Mucosa of rectum (tissue), 2 donors: ENCODE measurements around the gene IRAK3.
A peak's percentile ranks its signal among the peaks of the same experiment; 100 is the strongest.

Experiments
- H3K27ac ChIP-seq, 2 donors: one replicate each; pipeline ENCODE4 v1.7.0; 2013; ENCODE audit warnings: inconsistent platforms in 2 of 2, low read depth in 2 of 2, low read length in 2 of 2
- H3K27me3 ChIP-seq, 2 donors: one replicate each; pipeline ENCODE4 v1.7.0; 2013; ENCODE audit warnings: low read length in 2 of 2; ENCODE audit not compliant: control insufficient read depth in 2 of 2, insufficient read depth in 2 of 2
- H3K36me3 ChIP-seq, 2 donors: one replicate each; pipeline ENCODE4 v1.7.0; 2013; ENCODE audit warnings: low read length in 2 of 2; ENCODE audit not compliant: control insufficient read depth in 2 of 2, insufficient read depth in 2 of 2
- H3K4me1 ChIP-seq, 2 donors: one replicate each; pipeline ENCODE4 v1.7.0; 2013; ENCODE audit warnings: low read length in 2 of 2, mild to moderate bottlenecking in 1 of 2; ENCODE audit not compliant: control insufficient read depth in 2 of 2, insufficient read depth in 2 of 2
- H3K4me3 ChIP-seq, 2 donors: one replicate each; pipeline ENCODE4 v1.7.0; 2013; ENCODE audit warnings: low read length in 2 of 2
- H3K9ac ChIP-seq, 2 donors: one replicate each; pipeline ENCODE4 v1.7.0; 2013; ENCODE audit warnings: low read length in 2 of 2, low read depth in 1 of 2, mild to moderate bottlenecking in 1 of 2
- H3K9me3 ChIP-seq, 2 donors: one replicate each; pipeline ENCODE4 v1.7.0; 2013; ENCODE audit warnings: low read length in 2 of 2; ENCODE audit not compliant: control insufficient read depth in 2 of 2
- donor health status: healthy.
- donor health status: Normal muscosa, but diverticular disease.

The IRAK3 gene, protein sequence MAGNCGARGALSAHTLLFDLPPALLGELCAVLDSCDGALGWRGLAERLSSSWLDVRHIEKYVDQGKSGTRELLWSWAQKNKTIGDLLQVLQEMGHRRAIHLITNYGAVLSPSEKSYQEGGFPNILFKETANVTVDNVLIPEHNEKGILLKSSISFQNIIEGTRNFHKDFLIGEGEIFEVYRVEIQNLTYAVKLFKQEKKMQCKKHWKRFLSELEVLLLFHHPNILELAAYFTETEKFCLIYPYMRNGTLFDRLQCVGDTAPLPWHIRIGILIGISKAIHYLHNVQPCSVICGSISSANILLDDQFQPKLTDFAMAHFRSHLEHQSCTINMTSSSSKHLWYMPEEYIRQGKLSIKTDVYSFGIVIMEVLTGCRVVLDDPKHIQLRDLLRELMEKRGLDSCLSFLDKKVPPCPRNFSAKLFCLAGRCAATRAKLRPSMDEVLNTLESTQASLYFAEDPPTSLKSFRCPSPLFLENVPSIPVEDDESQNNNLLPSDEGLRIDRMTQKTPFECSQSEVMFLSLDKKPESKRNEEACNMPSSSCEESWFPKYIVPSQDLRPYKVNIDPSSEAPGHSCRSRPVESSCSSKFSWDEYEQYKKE

DNA sequence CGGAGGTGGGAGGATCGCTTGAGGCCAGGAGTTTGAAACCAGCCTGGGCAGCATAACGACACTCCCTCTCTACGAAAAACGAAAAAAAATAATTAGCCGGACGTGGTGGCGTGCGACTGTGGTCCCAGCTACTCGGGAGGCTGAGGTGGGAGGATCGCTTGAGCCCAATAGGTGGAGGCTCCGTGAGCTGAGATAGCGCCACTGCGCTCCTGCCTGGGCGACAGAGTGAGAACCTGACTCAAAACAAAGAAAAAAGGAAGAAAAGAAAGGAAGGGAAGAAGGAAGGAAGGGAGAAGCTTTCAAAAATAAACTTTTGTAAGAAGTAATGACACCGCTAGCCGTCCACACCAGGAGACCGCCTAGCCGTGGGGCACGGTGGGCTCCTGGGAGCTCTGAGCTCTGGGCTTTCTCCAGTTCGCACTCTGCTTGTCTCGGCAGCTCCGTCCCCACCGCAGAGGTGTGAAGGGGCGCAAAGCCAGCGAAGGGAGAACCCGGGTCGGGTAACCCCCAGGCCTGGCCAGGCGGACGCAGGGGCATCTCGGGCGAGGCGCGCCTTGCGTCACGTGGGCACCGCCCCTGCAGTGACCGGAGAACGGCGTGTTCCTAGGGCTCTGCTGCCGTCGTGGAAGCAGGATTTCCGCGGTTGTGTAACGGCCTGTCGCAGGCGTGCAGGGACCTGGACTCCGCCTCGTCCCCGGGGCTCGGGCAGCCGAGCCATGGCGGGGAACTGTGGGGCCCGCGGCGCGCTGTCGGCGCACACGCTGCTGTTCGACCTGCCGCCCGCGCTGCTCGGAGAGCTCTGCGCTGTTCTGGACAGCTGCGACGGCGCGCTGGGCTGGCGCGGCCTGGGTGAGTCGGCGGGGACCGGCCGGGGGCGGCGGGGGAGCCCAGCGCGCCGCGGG, at the start of gene IRAK3:
TSS of gene IRAK3 (plus strand) at position 631 of the 902 bp plus-strand sequence. CDS start at position 717, 86 bp downstream.
- Histone ChIP-seq H3K9ac (peak within 1 kb of the TSS; percentile 55 to 66), H3K27ac (peak within 1 kb of the TSS; percentile 65 to 79), H3K36me3 (no peaks in the 10 kb centered on the region), H3K4me1 (peaks cover 0 to 7% of the 10 kb centered on the region in 2 donors), H3K9me3 (no peaks in the 10 kb centered on the region), H3K27me3 (no peaks in the 10 kb centered on the region), H3K4me3 (peak within 1 kb of the TSS; percentile 52 to 67)

- no peaks in the 10 kb centered on the region for H3K4me1 ChIP-seq
- no peak overlapping the region for H3K27ac ChIP-seq
- H3K9me3 ChIP-seq = peaks cover 5 to 10% of the 10 kb centered on the region in 2 donors
- H3K9ac ChIP-seq = no peak overlapping the region
- no peaks in the 10 kb centered on the region for H3K27me3 ChIP-seq
- no peak overlapping the region for H3K4me3 ChIP-seq
- H3K36me3 ChIP-seq = peaks cover 48 to 59% of the 10 kb centered on the region in 2 donors
These were observed 49.7 kb upstream of the IRAK3 start for GRCh38 chr12:66139328-66139727.

GRCh38 chr12:66140731-66141130, 48.3 kb upstream of the IRAK3 start:
- Histone ChIP-seq H3K9ac (no peak overlapping the region), H3K36me3 (peaks cover 48 to 61% of the 10 kb centered on the region in 2 donors), H3K27ac (no peak overlapping the region), H3K9me3 (peaks cover 5 to 10% of the 10 kb centered on the region in 2 donors), H3K27me3 (no peaks in the 10 kb centered on the region), H3K4me3 (no peak overlapping the region), H3K4me1 (peaks cover 0 to 3% of the 10 kb centered on the region in 2 donors)

DNA sequence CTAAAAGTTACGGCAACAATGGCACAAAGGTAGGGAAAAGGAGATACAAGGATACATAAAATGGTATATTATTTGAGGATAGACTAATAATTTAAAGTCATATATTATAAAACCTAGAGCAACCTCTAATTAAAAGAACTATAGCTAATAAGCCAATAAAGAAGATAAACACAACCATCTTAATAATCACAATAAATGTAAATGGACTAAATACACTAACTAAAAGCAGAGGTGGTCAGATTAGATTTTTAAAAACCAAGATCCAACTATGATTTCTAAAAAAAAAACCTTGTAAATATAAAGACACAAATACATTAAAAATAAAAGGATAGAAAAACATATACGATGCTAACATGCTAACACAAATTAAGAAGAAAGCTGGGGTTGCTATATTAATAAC, 47.7 kb upstream of the IRAK3 start:
- H3K4me3 ChIP-seq = no peak overlapping the region
- H3K36me3 ChIP-seq = peaks cover 45 to 59% of the 10 kb centered on the region in 2 donors
- peaks cover 5 to 10% of the 10 kb centered on the region in 2 donors for H3K9me3 ChIP-seq
- no peak overlapping the region for H3K9ac ChIP-seq
- no peak overlapping the region for H3K27ac ChIP-seq
- H3K4me1 ChIP-seq = peaks cover 0 to 3% of the 10 kb centered on the region in 2 donors
- no peaks in the 10 kb centered on the region for H3K27me3 ChIP-seq

DNA sequence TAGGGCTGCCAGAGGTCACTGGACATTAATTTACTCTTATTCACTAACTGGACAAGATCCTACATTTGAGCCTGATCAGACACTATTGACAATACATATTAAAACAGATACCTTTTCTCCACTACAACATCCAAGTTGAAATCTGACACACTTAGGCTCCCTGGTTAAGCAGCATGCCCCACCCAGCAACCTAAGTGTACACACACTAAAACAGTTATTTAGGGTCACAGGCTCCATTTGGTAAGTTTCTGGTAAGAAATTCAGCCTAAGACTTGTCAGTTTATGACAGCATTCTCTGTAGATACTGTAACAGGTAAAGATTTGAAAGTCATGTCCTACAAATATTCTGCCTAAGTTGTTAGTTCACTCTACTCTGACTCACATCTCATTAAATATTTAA, 46.2 kb upstream of the IRAK3 start:
- Histone ChIP-seq H3K9ac (no peak overlapping the region), H3K27ac (no peak overlapping the region), H3K4me3 (no peak overlapping the region), H3K27me3 (no peaks in the 10 kb centered on the region), H3K9me3 (peaks cover 5 to 10% of the 10 kb centered on the region in 2 donors), H3K4me1 (peaks cover 0 to 3% of the 10 kb centered on the region in 2 donors), H3K36me3 (peaks cover 43 to 52% of the 10 kb centered on the region in 2 donors)

DNA sequence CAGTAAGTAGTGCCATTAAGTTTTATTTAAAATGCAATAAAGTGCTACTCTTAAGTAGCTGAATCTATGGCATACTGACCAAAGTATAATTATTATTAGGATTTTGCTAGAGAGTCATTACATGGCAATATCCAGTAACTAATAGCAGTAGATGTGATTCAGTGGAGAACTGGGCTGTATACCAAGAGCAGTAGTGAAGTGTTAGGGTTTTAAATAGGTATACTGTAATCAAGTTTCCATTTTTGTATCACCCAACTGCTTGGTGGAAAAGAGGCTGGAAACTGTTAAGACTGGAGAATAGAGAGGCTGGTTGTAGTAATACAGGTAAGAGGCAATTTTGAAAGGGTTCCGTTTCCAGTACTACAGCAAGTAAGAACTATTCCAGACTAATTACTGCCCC, 45.1 kb upstream of the IRAK3 start:
- Histone ChIP-seq H3K4me1 (peaks cover 0 to 3% of the 10 kb centered on the region in 2 donors), H3K9me3 (peaks cover 5 to 10% of the 10 kb centered on the region in 2 donors), H3K27me3 (no peaks in the 10 kb centered on the region), H3K9ac (no peak overlapping the region), H3K27ac (no peak overlapping the region), H3K4me3 (no peak overlapping the region), H3K36me3 (peaks cover 35 to 52% of the 10 kb centered on the region in 2 donors)

- Histone ChIP-seq H3K4me1 (peaks cover 0 to 3% of the 10 kb centered on the region in 2 donors), H3K27me3 (no peaks in the 10 kb centered on the region), H3K9ac (no peak overlapping the region), H3K4me3 (no peak overlapping the region), H3K27ac (peak overlapping the region in 1 of 2 donors; percentile 53), H3K9me3 (peaks cover 5 to 10% of the 10 kb centered on the region in 2 donors), H3K36me3 (peaks cover 28 to 49% of the 10 kb centered on the region in 2 donors)
These were observed 43.9 kb upstream of the IRAK3 start for GRCh38 chr12:66144791-66145754.

GRCh38 chr12:66149702-66150398, 39.2 kb upstream of the IRAK3 start:
- Histone ChIP-seq H3K4me1 (no peaks in the 10 kb centered on the region), H3K4me3 (no peak overlapping the region), H3K27me3 (no peaks in the 10 kb centered on the region), H3K27ac (no peak overlapping the region), H3K9me3 (no peaks in the 10 kb centered on the region), H3K36me3 (peaks cover 3 to 17% of the 10 kb centered on the region in 2 donors), H3K9ac (no peak overlapping the region)

- no peak overlapping the region for H3K27ac ChIP-seq
- H3K9ac ChIP-seq = no peak overlapping the region
- H3K4me3 ChIP-seq = no peak overlapping the region
- no peaks in the 10 kb centered on the region for H3K9me3 ChIP-seq
- H3K4me1 ChIP-seq = peaks cover 6 to 11% of the 10 kb centered on the region in 2 donors
- H3K27me3 ChIP-seq = no peaks in the 10 kb centered on the region
- H3K36me3 ChIP-seq = peaks cover 0 to 11% of the 10 kb centered on the region in 2 donors
These were observed 36.3 kb upstream of the IRAK3 start for GRCh38 chr12:66152732-66153131.
